GM11168 (cell line): ENCODE results near the gene HMGCS2.
"Not testable (repeated sequence)": the region's sequence is repeated elsewhere in the genome, so short reads cannot be mapped to it uniquely, and the experiment has no call there.

Experiments
- in situ Hi-C: fragments of 300-500 bp; cut with MboI; formaldehyde crosslinking; loops from one replicate; pipeline ENCODE4 v1.12.0; 2022; ENCODE audit warnings: low sequenced_read_pairs; ENCODE audit not compliant: unreplicated experiment

HMGCS2 gene

DNA sequence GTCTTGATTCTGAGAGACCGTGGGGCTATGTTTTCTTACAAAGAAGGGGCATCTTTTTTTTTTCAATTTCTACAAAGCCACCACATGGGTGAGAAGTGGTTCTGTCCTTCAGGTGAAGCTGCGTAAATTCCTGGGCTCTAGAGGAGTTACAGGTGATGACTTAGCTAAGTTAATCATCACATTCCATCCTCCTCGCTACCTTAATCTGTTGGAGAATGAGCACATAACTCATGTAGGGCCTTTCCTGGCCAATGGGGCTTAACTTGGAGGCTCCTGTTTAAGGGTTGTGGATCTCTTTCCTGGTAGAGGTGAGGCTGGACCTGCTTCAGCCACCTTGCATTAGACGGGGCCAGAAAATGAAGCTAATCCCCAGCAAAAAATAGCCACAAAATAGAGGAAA lies 22.7 kb upstream of the HMGCS2 start:
- in situ Hi-C loops = no loop called here

DNA sequence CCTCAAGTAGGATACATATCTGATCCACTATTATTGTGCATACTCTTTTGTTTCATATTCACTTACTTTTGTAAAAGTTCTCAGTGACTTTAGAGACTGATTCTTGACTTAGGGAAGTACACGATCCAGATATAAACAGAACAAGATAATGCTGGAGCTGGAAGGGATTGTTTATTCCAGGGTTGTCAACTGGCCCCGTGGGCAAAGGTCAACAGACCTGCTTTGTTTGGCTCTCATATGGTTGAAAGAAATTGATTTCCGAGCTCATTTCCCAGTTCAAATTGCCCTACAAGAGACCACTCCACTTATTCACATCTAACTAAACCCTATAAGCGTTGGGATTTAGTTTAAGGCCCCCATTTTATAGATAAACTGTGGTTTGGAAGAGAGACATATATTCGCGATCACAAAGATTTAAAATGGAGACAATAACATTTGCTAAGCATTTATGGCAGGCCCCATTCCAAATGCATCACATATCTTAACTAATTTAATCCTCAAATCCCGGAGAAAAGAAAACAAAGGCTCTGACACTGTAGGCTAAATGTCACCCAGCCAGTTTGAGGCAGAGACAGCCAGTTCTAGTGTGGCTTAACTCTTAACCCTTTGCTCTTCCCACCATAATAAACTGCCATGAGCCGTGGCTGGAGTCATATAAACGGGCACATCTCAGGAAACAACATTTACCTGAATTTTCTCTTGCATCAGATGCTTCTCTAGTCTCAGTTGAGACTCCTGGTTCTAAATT lies 21.9 kb upstream of the HMGCS2 start:
- in situ Hi-C loops = no loop called here

DNA sequence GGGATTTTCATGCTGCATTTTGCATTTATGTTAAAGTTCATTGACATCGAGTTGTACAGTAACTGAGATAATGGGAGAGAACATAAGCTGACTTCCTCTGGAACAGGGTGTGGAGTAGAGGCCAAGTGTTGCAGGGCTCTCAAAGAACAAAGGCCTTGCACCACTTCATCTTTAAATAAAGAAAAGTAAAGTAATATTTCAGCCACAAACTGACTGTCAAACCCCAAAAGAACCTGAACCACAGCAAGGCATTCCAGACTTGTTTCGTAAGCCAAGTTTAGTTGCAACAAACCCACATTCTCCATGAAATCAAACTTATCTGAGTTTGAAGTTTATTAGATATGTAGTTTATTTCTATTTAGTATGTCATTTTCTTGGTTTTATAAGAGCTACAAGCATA lies 19.1 kb upstream of the HMGCS2 start:
- in situ Hi-C loops = no loop called here

DNA sequence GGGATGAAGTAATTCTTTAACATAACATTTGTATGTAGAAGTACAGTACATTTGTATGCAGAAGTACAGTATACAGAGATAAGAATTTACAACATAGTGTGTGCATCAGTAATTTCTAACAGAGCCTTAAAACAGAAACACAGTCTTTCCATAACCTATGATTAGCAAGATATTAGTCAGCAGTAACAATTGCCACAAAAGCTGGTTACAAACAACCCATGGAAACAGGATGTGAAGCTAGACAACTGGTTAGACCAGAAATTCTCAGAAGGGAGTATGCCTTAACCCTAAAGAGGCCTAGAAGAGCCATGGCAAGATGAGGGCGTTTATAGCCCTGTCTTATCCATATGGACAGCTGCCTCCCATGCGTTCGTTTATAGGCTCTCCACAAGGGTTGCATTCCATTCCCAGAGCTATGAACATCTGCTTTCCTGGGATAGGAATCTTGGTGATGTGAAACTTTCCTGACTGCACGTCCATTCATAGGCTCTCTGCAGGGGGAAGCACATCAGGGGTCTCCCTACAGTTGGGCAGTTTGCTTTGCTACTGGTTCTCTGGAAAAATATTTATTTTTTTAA lies 17.9 kb upstream of the HMGCS2 start:
- in situ Hi-C loops = not testable (repeated sequence)

DNA sequence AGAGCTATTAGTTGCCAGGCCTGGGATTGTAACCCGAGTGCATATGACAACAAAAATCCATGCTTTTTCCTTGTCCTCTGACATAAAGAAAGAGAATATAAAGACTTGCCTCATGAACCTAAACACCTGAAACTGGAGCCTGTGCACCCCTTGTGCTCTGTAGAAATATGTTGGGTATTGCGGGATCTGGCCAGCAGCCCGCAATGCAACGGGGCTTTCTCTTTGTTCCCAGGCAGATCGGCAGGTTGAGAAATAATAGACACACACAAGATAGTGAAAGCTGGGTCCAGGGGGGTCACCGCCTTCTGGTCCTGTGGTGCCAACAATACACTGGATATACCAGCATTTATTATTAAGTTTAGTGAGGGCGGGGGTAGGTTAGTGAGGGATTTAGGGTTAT lies 17.3 kb upstream of the HMGCS2 start:
- in situ Hi-C loops = not testable (repeated sequence)

DNA sequence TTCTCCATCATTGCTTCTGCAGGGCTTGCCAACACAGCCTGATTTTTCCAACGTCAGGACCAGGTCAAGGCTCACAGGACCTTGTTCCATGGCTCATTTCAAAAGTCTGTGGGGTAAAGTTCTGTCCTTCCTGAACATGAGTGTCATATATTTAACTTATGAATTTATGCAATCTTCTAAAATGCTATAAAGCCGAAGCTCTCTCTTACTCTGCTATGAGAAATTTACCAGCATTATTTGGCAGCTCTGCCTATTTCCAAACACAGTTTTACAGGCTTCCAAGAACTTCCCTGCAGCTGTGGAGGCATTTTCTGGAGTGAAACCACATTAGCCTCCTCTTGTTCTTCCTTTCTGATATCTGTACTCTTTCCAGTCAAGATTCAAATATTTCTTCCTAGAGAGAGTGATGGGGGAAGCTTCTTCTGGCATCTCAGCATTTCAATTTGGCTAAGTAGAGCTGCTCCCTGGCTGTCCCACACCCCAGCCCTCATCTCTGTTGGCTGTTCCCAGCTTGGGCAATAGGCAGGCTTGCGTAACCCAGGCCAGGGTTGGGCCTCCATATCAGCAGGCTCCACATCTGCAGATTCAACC lies 15.6 kb upstream of the HMGCS2 start:
- in situ Hi-C loops = no loop called here

DNA sequence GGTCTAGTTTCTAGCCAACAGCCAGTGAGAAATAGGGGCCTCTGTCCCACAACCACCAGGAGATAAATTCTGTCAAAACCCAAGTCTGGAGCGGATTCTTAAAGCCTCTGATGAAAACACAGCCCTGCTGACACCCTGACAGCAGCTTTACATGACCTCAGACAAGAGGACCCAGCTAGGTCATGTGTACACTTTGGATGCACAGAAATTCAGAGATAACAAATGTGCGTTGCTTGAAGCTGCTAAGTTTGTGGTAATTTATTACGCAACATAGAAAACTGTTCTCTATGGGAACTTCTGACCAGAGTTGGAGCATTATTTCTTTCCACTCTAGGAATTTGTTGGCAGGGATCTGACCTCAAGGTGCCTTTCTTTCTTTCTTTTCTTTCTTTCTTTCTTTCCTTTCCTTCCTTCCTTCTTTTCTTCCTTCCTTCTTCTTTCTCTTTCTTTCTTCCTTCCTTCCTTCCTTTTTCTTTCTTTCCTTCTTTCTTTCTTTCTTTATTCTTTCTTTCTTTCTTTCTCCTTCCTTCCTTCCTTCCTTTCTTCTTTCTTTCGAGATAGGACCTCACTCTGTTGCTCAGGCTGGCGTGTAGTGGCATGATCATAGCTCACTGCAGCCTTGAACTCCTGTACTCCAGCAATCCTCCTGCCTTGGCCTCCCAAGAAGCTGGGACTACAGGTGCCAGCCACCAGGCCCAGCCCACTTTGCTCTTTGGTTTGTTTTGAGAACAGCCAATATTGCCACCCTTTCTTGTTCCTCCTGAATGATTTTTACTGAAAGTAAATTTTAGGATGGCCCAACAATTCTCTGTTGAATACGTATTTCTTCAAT lies 14.9 kb upstream of the HMGCS2 start:
- in situ Hi-C loops = no loop called here

DNA sequence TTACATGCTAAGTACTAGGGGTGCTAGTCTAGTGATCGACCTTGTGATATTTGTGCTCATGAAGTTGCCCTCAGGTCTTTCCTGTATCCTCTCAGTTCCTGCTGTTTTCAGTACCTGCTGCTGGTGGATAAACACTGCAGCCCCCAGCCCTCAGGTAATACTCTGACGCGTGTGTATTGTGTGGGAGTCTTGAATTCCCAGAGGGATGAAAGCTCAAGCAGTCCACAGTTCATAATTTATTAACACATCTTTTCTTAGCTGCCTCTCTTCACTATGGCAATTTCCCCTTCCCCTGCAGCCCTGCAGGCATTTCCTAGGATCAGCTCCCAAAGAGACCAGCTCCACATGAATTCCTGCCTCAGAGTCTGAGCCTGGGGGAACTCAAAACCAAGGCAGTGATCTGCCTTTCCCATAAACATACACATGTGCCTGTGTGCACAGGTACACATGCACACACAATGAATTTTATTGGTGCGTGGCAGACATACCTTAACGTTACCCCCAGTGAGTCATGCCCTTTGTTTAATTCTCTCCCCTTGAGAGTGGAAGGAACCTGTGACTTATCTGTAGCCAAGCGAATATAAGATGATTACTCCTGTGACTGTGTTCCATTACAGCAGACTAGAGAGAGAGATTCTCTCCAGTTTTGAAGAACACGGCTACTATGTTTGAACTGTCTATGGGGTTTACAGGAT lies 14.1 kb upstream of the HMGCS2 start:
- in situ Hi-C loops = no loop called here

DNA sequence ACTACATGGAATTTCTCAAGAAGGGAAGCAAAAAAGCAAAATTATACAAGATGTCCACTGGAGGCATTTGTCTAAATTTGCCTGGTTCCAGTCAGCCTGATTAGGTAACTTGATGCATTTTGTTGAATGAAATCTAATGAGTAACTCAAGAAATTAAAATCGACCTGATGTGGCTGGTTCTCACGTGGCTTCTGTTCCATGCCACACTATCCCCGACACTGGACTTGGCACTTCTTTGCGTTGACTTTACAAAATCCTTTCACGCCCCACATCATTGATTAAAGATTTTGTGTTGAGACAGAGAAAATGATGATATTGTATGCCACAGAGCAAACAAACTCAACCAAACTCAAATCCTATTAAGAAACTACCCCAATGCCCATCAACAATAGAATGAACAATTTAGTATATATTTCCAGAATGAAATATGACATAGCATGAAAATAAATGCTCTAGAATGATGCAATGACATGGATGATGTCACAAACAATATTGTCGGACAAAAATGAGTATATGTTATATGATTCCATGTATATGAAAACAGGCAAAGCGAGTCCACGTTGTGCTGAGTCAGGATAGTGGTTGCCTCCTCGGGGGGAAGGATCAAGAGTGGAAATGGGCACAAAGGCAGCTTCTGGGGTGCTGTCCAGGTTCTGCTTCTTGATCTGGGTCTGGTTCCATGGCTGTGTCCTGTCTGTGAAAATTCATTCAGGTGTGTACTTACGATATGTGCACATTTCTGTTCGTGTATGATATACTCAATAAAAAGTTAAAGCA lies 12.9 kb upstream of the HMGCS2 start:
- in situ Hi-C loops = no loop called here

DNA sequence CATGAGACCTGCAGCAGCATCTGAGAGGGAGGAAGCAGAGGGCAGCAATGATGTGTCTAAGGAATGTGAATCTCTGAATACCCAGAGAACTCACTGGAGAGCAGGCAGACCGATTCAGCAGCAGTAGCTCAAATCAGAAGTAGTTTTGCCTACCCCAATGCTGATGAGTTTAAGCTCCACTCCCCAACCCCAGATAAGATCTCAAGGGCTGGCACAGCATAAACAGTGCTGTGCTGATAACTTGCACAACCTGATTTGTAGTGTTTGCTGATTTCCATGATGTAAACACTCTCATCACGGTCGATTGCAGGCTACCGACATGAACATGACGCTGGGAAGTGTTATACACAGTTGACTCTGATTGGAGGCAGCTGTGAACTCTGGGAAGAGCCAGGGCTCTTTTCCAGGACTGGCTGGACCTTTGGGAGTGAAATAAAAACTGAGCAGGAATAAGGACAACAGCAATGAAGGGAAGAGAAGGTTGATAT lies 11.2 kb upstream of the HMGCS2 start:
- in situ Hi-C loops = no loop called here

DNA sequence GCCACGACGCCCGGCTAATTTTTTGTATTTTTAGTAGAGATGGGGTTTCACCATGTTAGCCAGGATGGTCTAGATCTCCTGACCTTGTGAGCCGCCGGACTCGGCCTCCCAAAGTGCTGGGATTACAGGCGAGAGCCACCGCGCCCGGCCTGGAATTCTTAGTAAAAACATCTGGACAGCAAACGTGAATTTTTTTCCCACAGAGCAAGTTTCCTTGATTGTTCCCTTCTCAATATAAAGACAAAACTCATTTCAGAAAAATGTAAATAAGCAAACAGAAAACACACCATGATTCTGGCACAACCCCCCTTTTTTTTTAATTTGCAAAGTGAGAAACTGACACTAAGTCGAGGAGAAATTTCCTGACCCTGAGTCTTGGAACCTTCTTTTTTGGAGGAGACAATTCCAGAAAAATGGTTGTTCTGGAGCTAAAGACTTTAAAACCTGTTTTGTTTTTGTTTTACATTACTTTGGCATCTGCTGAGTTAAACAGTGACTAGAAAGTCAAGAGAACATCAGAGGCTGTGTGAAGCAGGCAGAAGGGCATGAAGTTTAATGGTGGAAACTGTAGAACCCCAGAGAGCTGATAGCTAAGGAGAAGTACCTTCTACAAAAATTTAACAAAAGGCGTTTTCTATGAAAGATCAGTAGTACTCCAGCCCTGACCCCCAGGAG lies 10.3 kb upstream of the HMGCS2 start:
- in situ Hi-C loops = no loop called here

DNA sequence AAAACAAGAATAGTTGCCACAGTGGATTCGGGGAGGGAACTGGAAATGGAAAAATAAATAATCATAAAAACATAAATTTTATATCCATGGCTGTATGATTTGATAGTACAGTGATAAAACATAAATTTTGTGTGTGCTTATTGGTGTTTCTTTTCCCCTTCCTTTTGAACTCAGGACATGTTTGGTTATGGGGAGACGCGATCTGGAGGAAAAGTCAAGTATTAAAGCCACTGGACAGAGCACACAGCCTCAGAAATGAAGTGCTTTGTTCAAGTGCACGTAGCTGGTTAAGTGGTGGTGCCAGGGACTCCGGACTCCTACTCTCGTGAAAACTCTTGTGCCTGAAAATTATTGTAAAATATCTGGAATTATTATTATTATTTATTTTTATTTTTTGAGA lies 9.7 kb upstream of the HMGCS2 start:
- in situ Hi-C loops = no loop called here

DNA sequence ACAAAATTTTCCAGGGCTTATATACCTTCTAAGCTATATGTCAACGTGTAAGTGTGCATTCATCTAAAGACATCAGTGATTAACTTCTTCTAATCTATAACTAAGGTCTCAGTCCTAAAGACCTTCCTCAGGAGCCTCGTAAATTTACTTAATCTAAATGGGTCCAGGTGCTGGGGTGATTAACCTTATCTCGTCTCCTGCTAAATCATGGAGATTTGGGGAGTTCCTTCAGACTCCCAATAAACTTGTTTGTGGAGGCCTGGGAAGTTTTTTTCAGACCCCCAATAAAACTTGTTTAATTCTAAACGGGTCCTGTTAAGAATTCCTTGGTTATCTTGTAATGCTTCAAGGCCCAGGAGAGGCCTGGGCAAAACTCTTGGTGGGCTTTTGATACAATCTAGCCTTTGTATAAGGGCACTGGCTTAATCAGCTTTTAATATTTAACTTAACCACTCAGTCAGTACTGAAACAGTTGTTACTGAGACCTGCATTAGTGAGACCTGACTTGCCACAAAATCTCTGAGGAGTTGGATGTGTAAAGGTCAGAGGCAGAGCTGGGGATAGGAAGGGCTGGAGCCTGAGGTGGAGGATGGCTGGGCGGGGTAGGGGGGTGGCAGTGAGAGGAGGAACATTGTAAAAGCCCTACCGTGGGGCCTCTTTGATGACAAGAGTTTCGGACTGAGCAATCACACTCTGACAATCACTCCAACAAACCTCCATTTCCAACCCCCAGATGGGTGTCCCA lies 6.2 kb upstream of the HMGCS2 start:
- in situ Hi-C loops = no loop called here

DNA sequence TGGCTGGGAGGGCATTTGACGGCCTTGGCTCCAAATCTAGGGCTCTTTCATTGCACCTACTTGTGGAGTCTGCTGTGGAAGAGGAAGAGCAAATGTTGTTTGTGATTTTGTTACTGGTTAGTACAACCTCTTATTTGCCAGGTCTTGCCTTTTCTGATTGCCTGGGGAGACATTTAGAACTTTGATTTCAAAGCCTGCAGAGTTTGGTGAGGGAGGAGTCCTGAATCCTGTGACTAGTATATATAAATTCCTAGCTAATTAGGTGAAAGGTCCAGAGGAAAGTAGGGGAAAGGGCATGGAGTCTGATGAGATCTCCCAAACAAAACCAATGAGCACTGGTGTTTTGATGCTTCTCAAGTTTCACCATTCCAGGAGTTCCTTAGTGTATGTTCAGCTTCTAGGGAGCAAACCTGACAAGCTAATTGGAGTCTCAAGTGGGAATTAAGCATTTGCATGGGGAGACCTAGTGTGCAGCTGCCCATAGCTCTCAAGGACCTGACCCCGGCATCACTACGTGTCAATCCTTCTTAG lies 5.1 kb upstream of the HMGCS2 start:
- in situ Hi-C loops = no loop called here

DNA sequence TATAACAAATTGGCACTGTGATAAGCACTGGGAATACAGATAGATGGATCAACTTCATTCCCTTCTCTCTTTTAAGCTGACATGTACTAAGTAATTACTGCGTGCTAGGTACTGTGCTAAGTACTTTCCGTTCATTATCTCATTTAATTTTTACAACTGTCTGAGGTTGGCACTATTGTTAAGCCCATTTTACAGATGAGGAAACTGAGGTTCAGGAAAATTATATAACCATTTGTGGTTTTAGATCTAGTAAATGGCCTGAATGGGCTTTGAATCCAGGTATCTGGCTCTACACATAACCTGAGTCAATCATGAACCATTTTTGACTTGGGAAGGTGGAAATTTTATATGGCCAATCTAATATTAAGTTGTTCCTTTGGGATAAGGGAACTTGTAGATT lies 3.6 kb upstream of the HMGCS2 start:
- in situ Hi-C loops = no loop called here

DNA sequence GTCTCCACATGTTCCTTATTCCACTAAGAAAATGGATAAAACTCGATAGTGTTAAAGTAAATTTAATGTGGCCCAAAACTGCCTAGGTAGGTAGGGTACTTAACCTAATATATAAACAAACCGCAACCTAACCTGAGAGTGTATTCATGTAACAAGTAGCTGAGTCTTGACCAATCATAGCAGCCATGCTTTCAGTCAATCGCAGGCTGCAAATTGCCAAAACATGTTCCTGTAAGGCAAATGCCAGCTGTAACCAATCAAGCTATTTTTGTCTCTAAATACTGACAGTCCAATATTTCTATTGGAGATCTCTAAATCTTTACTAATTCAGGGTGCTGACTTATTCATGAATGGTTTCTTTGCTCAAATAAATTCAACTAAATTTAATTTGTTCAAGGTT lies 3.1 kb upstream of the HMGCS2 start:
- in situ Hi-C loops = no loop called here

DNA sequence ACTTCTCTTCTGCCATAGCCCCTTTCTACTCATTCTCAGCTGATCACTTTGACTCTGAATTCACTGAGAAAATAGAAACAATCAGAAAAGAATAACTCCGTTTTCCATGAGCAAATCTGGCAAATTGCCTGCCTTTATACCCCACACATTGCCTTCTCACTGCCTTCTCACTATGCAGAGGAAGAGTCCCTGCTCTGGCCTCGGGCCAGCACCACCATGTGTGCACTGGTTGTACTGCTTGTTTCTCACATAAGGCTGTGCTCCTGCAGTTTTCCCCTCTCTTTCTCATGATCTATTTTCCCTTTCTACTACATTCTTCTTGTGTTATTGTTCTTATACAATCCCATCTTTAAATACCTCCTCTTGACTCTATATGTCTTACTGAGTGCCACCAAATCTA lies 2.3 kb upstream of the HMGCS2 start:
- in situ Hi-C loops = no loop called here

DNA sequence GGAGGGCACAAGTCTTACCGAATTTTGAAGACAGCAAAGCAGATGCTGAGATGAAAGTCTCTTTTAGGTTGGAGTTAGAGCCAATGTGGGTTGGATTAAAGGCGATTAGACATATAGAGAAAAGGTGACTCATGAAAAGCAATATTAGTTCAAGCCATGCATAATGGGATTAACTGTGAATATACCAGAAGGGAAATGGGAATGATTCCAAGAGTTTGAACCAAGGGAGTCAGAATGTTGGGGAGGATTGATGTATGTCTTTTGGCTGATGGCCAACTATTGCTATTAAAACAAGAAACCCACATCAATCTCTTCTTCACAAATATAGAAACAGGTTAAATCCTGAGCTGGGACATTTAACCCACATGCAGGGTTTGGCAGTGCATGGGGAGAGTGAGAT lies 1.2 kb downstream of the HMGCS2 start:
- in situ Hi-C loops = no loop called here
